Pancreas (tissue), 10 donors: ENCODE data around the gene PRELID3B. TPM values are rescaled to one million over a fixed set of nuclear protein-coding genes. Genes with fewer than 3 reads are reported as not detected.
"Not testable (repeated sequence)": the region's sequence is repeated elsewhere in the genome, so short reads cannot be mapped to it uniquely, and the experiment has no call there.

ENCODE experiments used
- ATAC-seq, 4 donors: fragments of 200-7000 bp; cut with Tn5 transposase; one replicate each; pipeline versions ENCODE4 v1.8.0 to v1.9.1; 2020; ENCODE audit warnings: mild to moderate bottlenecking in 4 of 4, moderate library complexity in 4 of 4
- DNase-seq, 6 donors: peaks; one replicate each; pipeline ENCODE4 v3.0.0-alpha.2; 2020
- FAIRE-seq: peaks from 2 replicates; lab custom pipeline; 2012; peaks lifted over from hg19 to GRCh38; lab: Jason Lieb, UNC
- H3K27ac ChIP-seq, 4 donors: fragments of 200-600 bp; sonication (generic); 1 replicate in 3 of 4; 2 replicates in 1 of 4; pipeline versions ENCODE4 v1.5.0 to v1.8.0; 2020
- H3K27me3 ChIP-seq, 4 donors: fragments of 200-600 bp; one replicate each; pipeline ENCODE4 v1.8.0; 2021
- H3K36me3 ChIP-seq, 3 donors: fragments of 200-600 bp; sonication (generic) in 1 of 3; one replicate each; pipeline versions ENCODE4 v1.5.0 to v1.8.0; 2020 to 2021
- H3K4me1 ChIP-seq, 3 donors: fragments of 200-600 bp; one replicate each; pipeline ENCODE4 v1.8.0; 2021
- H3K4me3 ChIP-seq, 4 donors: fragments of 200-600 bp; sonication (generic) in 2 of 4; one replicate each; pipeline versions ENCODE4 v1.5.0 to v1.8.0; 2020 to 2021
- H3K9me3 ChIP-seq, 4 donors: fragments of 200-600 bp; one replicate each; pipeline ENCODE4 v1.8.0; 2021
- WGBS, 2 donors: extraction: QIAGEN DNeasy Blood & Tissue Kit; methylation state at CpG; one replicate each; pipeline ENCODE4 v1.1.7; 2013; 5-methylcytosine and 5-hydroxymethylcytosine counted together
- intact Hi-C, 3 donors: fragments of 100-400 bp; cut with DNase I; formaldehyde crosslinking; loops; one replicate each; pipeline versions ENCODE4 v1.11.1 to v1.14.2; 2022
- polyA plus RNA-seq, 2 donors: library from polyadenylated mRNA; stranded (reverse); fragments of 200-250 nt; gene quantifications; one replicate each; pipeline ENCODE4 v1.2.3, GENCODE V29; 2013
- total RNA-seq, 6 donors: library from RNA; stranded (reverse); fragmentation: NEBNext Ultra II Directional in 4 of 6; extraction: Animal tissue kit (Norgen Biotek cat#: 25700) in 4 of 6; gene quantifications; one replicate each; pipeline versions ENCODE4 v1.2.1 to v1.2.4, GENCODE V29; 2021 to 2023
- TF ChIP-seq, protein P1 (sequence below), 4 donors: fragments of 200-600 bp; sonication (generic) in 3 of 4; IDR thresholded peaks; one replicate each; pipeline versions ENCODE4 v1.5.0 to v1.8.0; 2021; ENCODE audit warnings: antibody characterized with exemption in 4 of 4
- donor health status: healthy with polysubstance abuse.
- donor health status: DM: no; HTN: no; CAD: no; lungs with moderate emphysema.
- donor health status: DM: no; HTN: no; CAD: no.
- donor health status: control.
- donor health status: control.
- donor health status: Bipolar disorder and iron deficiency.
- donor health status: DM: yes; HTN: yes; CAD: no.
- donor health status: DM: no; HTN: no; CAD: no.
- donor health status: DM: no; HTN: no; CAD: no.
- donor health status: DM: yes; HTN: yes; CAD: no.

Gene PRELID3B
- total and polyA plus RNA-seq, 8 donors, result 8.4 to 24.9 (median 18.9) TPM

DNA sequence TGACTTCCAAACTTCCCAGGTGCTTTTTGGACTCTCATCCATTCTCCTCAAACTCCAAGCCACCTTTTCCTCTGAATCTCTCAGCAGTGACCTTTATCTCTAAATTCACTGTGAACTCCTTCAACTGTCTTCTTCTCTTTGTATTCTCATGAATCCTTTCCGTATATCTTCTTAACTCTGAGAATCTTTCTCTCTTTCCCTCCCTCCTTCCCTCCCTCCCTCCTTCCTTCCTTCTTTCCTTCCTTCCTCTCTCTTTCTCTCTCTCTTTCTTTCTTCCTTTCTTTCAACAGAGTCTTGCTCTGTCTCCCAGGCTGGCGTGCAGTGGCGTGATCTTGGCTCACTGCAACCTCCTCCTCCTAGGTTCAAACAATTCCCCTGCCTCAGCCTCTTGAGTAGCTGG, 4.3 kb upstream of the PRELID3B start:
- Histone ChIP-seq H3K4me1 (peaks cover under 1 to 4% (median under 1%) of the 10 kb centered on the region in 3 donors), H3K9me3 (no peaks in the 10 kb centered on the region), H3K27ac (no peak overlapping the region), H3K27me3 (no peaks in the 10 kb centered on the region), H3K36me3 (no peaks in the 10 kb centered on the region), H3K4me3 (no peak overlapping the region)
- TF ChIP-seq, protein P1, sequence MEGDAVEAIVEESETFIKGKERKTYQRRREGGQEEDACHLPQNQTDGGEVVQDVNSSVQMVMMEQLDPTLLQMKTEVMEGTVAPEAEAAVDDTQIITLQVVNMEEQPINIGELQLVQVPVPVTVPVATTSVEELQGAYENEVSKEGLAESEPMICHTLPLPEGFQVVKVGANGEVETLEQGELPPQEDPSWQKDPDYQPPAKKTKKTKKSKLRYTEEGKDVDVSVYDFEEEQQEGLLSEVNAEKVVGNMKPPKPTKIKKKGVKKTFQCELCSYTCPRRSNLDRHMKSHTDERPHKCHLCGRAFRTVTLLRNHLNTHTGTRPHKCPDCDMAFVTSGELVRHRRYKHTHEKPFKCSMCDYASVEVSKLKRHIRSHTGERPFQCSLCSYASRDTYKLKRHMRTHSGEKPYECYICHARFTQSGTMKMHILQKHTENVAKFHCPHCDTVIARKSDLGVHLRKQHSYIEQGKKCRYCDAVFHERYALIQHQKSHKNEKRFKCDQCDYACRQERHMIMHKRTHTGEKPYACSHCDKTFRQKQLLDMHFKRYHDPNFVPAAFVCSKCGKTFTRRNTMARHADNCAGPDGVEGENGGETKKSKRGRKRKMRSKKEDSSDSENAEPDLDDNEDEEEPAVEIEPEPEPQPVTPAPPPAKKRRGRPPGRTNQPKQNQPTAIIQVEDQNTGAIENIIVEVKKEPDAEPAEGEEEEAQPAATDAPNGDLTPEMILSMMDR (IDR thresholded peaks at IDR 0.05), result no peak
- intact Hi-C loops, result no loop called here
- no peak for DNase-seq
- ATAC-seq, result no peak
- WGBS, 2 donors, result 89 to 96% methylated on average over 3 of the region's 3 CpGs
- no peak for FAIRE-seq

DNA sequence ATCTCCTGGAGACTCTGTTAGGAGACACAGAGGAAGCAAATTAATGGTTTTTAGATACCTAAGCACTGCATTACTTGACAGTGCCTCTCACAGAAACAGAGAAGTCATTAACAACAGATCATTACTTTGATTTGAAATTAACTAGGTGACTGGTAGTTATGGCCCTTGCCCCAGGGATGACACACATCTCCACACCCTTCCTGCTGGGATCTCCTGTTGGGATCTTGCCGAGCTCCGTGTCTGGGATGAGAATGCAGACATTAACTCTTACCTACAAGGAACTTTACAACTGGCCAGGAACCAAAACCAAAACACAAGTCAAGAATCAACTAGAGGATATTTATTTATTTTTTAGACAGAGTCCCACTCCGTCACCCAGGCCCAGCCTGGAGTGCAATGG, 2.2 kb upstream of the PRELID3B start:
- FAIRE-seq (no peak), DNase-seq (no peak), ATAC-seq (no peak)
- Histone ChIP-seq H3K36me3 (no peaks in the 10 kb centered on the region), H3K27me3 (no peaks in the 10 kb centered on the region), H3K4me1 (peaks cover 4 to 19% (median 4%) of the 10 kb centered on the region in 3 donors), H3K27ac (no peak overlapping the region), H3K4me3 (no peak overlapping the region), H3K9me3 (no peaks in the 10 kb centered on the region)
- 87% methylated on average over 3 of the region's 3 CpGs for WGBS, 2 donors
- TF ChIP-seq, protein P1 (IDR thresholded peaks at IDR 0.05), result no peak
- intact Hi-C loops, result no loop called here

DNA sequence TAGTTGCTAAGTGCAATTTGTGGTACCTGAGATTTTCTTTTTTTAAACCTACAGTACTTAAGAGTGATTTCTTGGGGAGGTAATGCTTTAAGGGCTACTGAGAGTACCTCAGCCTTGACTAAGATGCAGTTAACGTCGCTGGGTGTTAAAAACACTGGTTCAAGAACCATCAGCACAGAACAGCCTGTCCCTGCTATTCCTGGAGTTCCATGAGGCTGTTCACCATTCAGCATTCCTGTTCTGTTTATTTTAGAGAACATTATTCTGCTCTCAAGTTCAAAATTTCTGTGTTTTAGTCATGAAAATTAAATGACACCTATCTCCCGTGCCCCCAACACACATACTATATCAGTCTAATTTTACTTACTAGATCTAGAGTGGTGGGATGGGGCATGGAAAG, 1.7 kb upstream of the PRELID3B start:
- no peaks in the 10 kb centered on the region for H3K36me3 ChIP-seq
- intact Hi-C loops, result no loop called here
- H3K4me1 ChIP-seq, result peaks cover 4 to 19% (median 4%) of the 10 kb centered on the region in 3 donors
- no peaks in the 10 kb centered on the region for H3K9me3 ChIP-seq
- 84 to 88% methylated on average over 3 of the region's 3 CpGs for WGBS, 2 donors
- FAIRE-seq (no peak), ATAC-seq (no peak), DNase-seq (no peak)
- H3K27me3 ChIP-seq, result no peaks in the 10 kb centered on the region
- TF ChIP-seq, protein P1 (IDR thresholded peaks at IDR 0.05), result no peak
- no peak overlapping the region for H3K27ac ChIP-seq
- H3K4me3 ChIP-seq, result no peak overlapping the region

DNA sequence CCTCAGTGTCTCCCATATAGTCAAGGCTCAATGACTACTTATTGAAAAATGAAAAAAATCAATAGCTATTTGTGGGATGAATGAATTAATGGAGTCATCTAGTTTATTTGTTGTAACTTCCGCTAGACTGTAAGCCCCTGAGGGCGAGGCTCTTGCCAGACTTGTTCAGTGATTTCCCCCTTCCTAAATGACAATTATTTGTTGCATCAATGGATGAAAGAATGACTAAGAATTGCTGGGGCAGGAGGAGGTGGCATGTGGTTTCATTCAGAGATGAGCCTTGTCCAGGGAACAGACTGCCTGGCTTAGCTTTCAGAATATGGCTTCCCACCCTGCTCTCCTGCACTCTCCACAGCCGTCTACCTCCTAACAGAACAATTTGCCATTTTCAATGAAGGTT, 1.1 kb upstream of the PRELID3B start:
- Histone ChIP-seq H3K36me3 (no peaks in the 10 kb centered on the region), H3K27ac (no peak overlapping the region), H3K9me3 (no peaks in the 10 kb centered on the region), H3K4me3 (no peak overlapping the region), H3K4me1 (peaks cover 4 to 19% (median 7%) of the 10 kb centered on the region in 3 donors), H3K27me3 (no peaks in the 10 kb centered on the region)
- FAIRE-seq (no peak), ATAC-seq (no peak), DNase-seq (no peak)
- 71 to 90% methylated on average over 3 of the region's 3 CpGs for WGBS, 2 donors
- TF ChIP-seq, protein P1 (IDR thresholded peaks at IDR 0.05), result no peak
- intact Hi-C loops, result no loop called here

DNA sequence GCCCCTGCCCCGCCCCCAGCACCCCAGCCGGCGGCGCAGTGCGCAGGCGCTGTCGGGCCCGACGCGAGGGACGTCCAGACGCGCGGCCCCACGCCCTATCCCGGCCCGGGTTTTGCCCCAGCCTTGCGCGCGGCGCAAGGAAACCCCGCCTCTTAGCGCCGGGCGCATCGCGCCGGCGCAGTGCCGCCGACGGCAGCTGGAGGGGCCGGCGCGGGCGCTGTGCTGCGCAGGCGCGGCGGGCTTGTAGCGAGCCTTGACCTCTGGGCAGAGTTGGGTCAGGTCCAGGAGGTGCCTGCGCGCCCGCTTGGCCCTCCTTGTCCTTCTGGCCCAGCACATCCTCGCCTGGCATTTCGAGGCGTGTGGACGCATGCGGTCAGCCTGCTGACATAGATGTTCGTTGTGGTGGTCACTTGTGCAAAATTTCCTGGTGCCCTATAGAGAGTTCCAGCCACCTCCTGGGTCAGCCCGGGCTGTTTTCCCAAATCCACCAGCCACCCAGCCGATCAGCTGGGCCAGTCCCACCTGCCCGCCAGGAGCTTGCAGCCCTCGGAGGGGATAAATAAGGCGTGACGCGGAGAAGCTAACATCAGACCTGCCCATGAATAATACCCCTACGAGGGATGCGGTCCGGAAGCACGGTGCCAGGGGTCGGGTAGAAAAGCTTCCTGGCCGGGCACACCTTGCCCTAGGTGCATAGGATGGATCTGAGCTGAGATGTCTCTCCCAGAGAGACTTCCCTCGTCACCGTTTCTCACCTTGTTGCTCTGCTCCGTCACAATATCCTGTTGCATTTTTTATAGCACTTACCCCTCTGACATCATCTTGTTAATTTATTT, 428 bp upstream of the PRELID3B start:
- peaks cover 4 to 19% (median 8%) of the 10 kb centered on the region in 3 donors for H3K4me1 ChIP-seq
- peak; percentile 90 to 98 (median 96) for DNase-seq
- FAIRE-seq, result no peak
- H3K36me3 ChIP-seq, result peaks cover 0 to under 1% (median 0%) of the 10 kb centered on the region in 3 donors
- H3K4me3 ChIP-seq, result peak overlapping the region; percentile 62 to 91 (median 71)
- ATAC-seq, result peak; percentile 97 to 99 (median 98)
- TF ChIP-seq, protein P1 (IDR thresholded peaks at IDR 0.05), result peak in 1 of 4 donors; percentile 9
- 16% methylated on average over 64 to 66 of the region's 66 CpGs for WGBS, 2 donors
- no peaks in the 10 kb centered on the region for H3K9me3 ChIP-seq
- H3K27me3 ChIP-seq, result no peaks in the 10 kb centered on the region
- intact Hi-C loops, result no loop called here
- H3K27ac ChIP-seq, result peak overlapping the region; percentile 33 to 70 (median 61)

DNA sequence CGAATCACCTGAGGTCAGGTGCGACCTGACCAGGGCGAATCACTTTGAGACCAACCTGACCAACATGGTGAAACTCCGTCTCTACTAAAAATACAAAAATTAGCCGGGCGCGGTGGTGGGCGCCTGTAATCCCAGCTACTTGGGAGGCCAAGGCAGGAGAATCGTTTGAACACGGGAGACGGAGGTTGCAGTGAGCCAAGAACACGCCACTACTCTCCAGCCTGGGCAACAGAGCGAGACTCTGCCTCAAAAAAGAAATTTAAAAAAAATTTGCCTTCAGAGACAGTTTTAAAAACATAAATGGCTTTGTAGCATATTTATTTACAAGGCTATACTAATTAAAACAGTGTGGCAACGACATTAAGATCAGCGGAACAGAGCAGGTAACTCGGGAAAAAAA, 1.1 kb downstream of the PRELID3B start:
- H3K36me3 ChIP-seq, result peaks cover 0 to 13% (median 0%) of the 10 kb centered on the region in 3 donors
- 86 to 88% methylated on average over 16 of the region's 16 CpGs for WGBS, 2 donors
- ATAC-seq, FAIRE-seq, DNase-seq, H3K9me3 ChIP-seq, H3K27me3 ChIP-seq, H3K27ac ChIP-seq, intact Hi-C loops: not testable (repeated sequence)
- H3K4me3 ChIP-seq, result peak overlapping the region in 3 of 4 donors; percentile 62 to 91 (median 80)
- peaks cover 4 to 19% (median 8%) of the 10 kb centered on the region in 3 donors for H3K4me1 ChIP-seq
